HepG2 (cell line): ENCODE results near the gene AUH. TPM values are rescaled to one million over a fixed set of nuclear protein-coding genes. Genes with fewer than 3 reads are reported as not detected.

ENCODE experiments used
- DMTF1 ChIP-seq: sonication (generic); formaldehyde crosslinking; IDR thresholded peaks from 2 replicates; pipeline ENCODE4 v1.4.0; 2020; ENCODE audit warnings: mild to moderate bottlenecking, missing genetic modification reagents
- GPN1 ChIP-seq: sonication (generic); formaldehyde crosslinking; IDR thresholded peaks from 2 replicates; pipeline ENCODE4 v1.5.1; 2020; ENCODE audit warnings: missing genetic modification reagents, borderline replicate concordance
- HNF1A ChIP-seq, 2 experiments: sonication (generic) in 1 of 2; formaldehyde crosslinking in 1 of 2; IDR thresholded peaks; 2 replicates each; pipeline versions ENCODE4 v1.4.0 to v1.6.1; 2016 to 2020; ENCODE audit warnings: borderline replicate concordance in 1 of 2, low read depth in 1 of 2, mild to moderate bottlenecking in 1 of 2, missing genetic modification reagents in 1 of 2
- JUN ChIP-seq: sonication (generic); formaldehyde crosslinking; IDR thresholded peaks from 2 replicates; pipeline ENCODE4 v1.4.0; 2020; ENCODE audit warnings: mild to moderate bottlenecking, missing genetic modification reagents
- PBX3 ChIP-seq: sonication (generic); formaldehyde crosslinking; IDR thresholded peaks from 2 replicates; pipeline ENCODE4 v1.8.1; 2023; ENCODE audit warnings: missing genetic modification reagents, inconsistent platforms, borderline replicate concordance
- SP4 ChIP-seq: sonication (generic); formaldehyde crosslinking; IDR thresholded peaks from 2 replicates; pipeline ENCODE4 v1.8.1; 2023; ENCODE audit warnings: mild to moderate bottlenecking, missing genetic modification reagents
- THAP11 ChIP-seq: IDR thresholded peaks from 2 replicates; pipeline ENCODE4 v1.6.1; 2016; ENCODE audit warnings: missing biosample characterization, missing genetic modification reagents
- ZNF232 ChIP-seq: sonication (generic); formaldehyde crosslinking; IDR thresholded peaks from 2 replicates; pipeline ENCODE4 v1.4.0; 2020; ENCODE audit warnings: missing genetic modification reagents, borderline replicate concordance
- ZNF451 ChIP-seq: sonication (generic); formaldehyde crosslinking; IDR thresholded peaks from 2 replicates; pipeline ENCODE4 v1.5.0; 2020; ENCODE audit warnings: mild to moderate bottlenecking, missing genetic modification reagents
- ZNF546 ChIP-seq: sonication (generic); formaldehyde crosslinking; conservative IDR thresholded peaks from 2 replicates; pipeline ENCODE4 v1.8.1; 2023; ENCODE audit warnings: mild to moderate bottlenecking, missing genetic modification reagents
- ZNF605 ChIP-seq: sonication (generic); formaldehyde crosslinking; IDR thresholded peaks from 2 replicates; pipeline ENCODE4 v1.8.0; 2022; ENCODE audit warnings: mild to moderate bottlenecking, missing genetic modification reagents
- ZNF646 ChIP-seq: sonication (generic); formaldehyde crosslinking; IDR thresholded peaks from 2 replicates; pipeline ENCODE4 v1.9.0; 2021; ENCODE audit warnings: mild to moderate bottlenecking, missing genetic modification reagents
- polyA plus RNA-seq, 8 experiments: library from polyadenylated mRNA; depleted of rRNA in 3 of 8; stranded (reverse) in 7 of 8; unstranded in 1 of 8; fragments of >200 nt; fragmentation: Illumina TruSeq in 4 of 8; extraction: Trizol in 4 of 8; gene quantifications; 2 replicates each; pipeline versions ENCODE4 v1.2.1 to v1.2.3, GENCODE V29; 2011 to 2016; ENCODE audit warnings: low read depth in 4 of 8, missing spikeins in 1 of 8, mixed read lengths in 1 of 8; ENCODE audit not compliant: insufficient read depth in 1 of 8
- total RNA-seq, 5 experiments: library from RNA; depleted of rRNA; stranded (reverse); fragments of >200 nt; fragmentation: Illumina TruSeq; extraction: Trizol; gene quantifications; 2 replicates each; pipeline ENCODE4 v1.2.3, GENCODE V29; 2016; ENCODE audit warnings: low read depth in 1 of 5

Gene AUH
- total and polyA plus RNA-seq, 2 of the 13 experiments (the other 11 are each of a cell fraction or from before 2014, with no cell fraction given), result 25.8 to 31.9 TPM

DNA sequence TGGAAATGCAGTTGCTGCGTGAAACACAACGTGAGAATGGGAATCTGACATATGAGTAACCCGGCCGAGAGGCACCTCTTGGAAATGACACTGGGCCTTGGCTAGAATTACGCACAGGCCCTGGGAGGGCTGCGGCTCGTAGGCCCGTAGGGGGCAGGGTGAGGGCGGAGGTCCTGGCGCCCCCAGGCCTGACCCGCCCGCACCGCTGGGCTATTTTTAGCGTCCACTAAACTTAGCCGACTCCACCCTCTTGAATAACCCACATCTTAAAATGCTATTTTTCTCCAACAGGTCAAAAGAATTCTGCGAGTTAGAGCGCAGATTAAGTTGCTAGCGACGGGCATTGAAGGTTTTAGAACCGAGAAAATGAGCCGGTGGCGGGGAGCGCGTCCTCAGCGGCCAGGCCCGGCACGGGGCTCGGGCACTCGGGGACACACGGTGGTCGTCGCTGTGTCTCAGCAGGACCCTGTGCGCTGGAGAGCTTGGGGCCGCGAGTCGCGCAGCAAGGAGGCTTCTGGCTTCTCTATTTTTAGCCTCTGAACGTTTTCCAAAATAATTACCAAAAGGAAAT is 168.5 kb downstream of the AUH start (continued):
- TF ChIP-seq DMTF1 (CRISPR knock-in tag) (0 out of 2 replicates have a peak, but pooled peaks have one; percentile 4), ZNF646 (no peak), SP4 (CRISPR knock-in tag) (no peak), ZNF546 (CRISPR knock-in tag) (no peak), HNF1A (IDR thresholded peaks at IDR 0.05; ENCODE audit: low read depth) (no peak), HNF1A (CRISPR knock-in tag; IDR thresholded peaks at IDR 0.05; ENCODE audit: borderline replicate concordance) (peak; percentile 68; the same call in 1 of the 2 replicates), THAP11 (peak; percentile 48; the same call in 1 of the 2 replicates), ZNF605 (CRISPR knock-in tag) (no peak), JUN (CRISPR knock-in tag) (no peak), PBX3 (CRISPR knock-in tag) (no peak), ZNF232 (CRISPR knock-in tag) (no peak; the same call in 1 of the 2 replicates), ZNF451 (CRISPR knock-in tag) (no peak), GPN1 (no peak)
